Measurements from ENCODE around the gene GRM7. TPM values are rescaled to one million over a fixed set of nuclear protein-coding genes. Genes with fewer than 3 reads are reported as not detected.

Gene GRM7
- total RNA-seq, 1 donor from 2014 or later = 0.34 TPM

GRCh38 chr3:6989608-6990291, 128.8 kb downstream of the GRM7 start:
- TF ChIP-seq CTCF (IDR thresholded peaks at IDR 0.05; ENCODE audit: unreplicated experiment) = no peak
- H3K9me3 Mint-ChIP-seq (ENCODE audit: low read depth) = no peaks in the 10 kb centered on the region
- DNase-seq (ENCODE audit: low spot score, unreplicated experiment) = no peak
- H3K27ac Mint-ChIP-seq = no peak overlapping the region
- peaks cover 15% of the 10 kb centered on the region for H3K4me1 Mint-ChIP-seq (ENCODE audit: low read depth)
- H3K27me3 Mint-ChIP-seq = no peaks in the 10 kb centered on the region
- no peak overlapping the region for H3K4me3 Mint-ChIP-seq (ENCODE audit: low read depth)
- H3K36me3 Mint-ChIP-seq (ENCODE audit: insufficient read depth) = no peaks in the 10 kb centered on the region

- TF ChIP-seq CTCF (IDR thresholded peaks at IDR 0.05; ENCODE audit: unreplicated experiment) = peak; percentile 41
- Mint-ChIP-seq H3K27me3 (no peaks in the 10 kb centered on the region), H3K4me1 (ENCODE audit: low read depth) (peaks cover 15% of the 10 kb centered on the region), H3K4me3 (ENCODE audit: low read depth) (no peak overlapping the region), H3K9me3 (ENCODE audit: low read depth) (peaks cover 3% of the 10 kb centered on the region), H3K36me3 (ENCODE audit: insufficient read depth) (no peaks in the 10 kb centered on the region), H3K27ac (no peak overlapping the region)
- DNase-seq (ENCODE audit: low spot score, unreplicated experiment) = no peak
Measured at GRCh38 chr3:6994081-6994668, 133.3 kb downstream of the GRM7 start.

GRCh38 chr3:7000501-7000900, 139.6 kb downstream of the GRM7 start:
- no peaks in the 10 kb centered on the region for H3K27me3 Mint-ChIP-seq
- H3K4me1 Mint-ChIP-seq (ENCODE audit: low read depth) = no peaks in the 10 kb centered on the region
- no peak for DNase-seq (ENCODE audit: low spot score, unreplicated experiment)
- peaks cover 9% of the 10 kb centered on the region for H3K9me3 Mint-ChIP-seq (ENCODE audit: low read depth)
- no peak overlapping the region for H3K27ac Mint-ChIP-seq
- H3K36me3 Mint-ChIP-seq (ENCODE audit: insufficient read depth) = no peaks in the 10 kb centered on the region
- H3K4me3 Mint-ChIP-seq (ENCODE audit: low read depth) = no peak overlapping the region
- TF ChIP-seq CTCF (IDR thresholded peaks at IDR 0.05; ENCODE audit: unreplicated experiment) = no peak

- H3K4me3 Mint-ChIP-seq (ENCODE audit: low read depth) = no peak overlapping the region
- no peaks in the 10 kb centered on the region for H3K4me1 Mint-ChIP-seq (ENCODE audit: low read depth)
- no peak for TF ChIP-seq CTCF (IDR thresholded peaks at IDR 0.05; ENCODE audit: unreplicated experiment)
- H3K27me3 Mint-ChIP-seq = no peaks in the 10 kb centered on the region
- no peaks in the 10 kb centered on the region for H3K36me3 Mint-ChIP-seq (ENCODE audit: insufficient read depth)
- H3K9me3 Mint-ChIP-seq (ENCODE audit: low read depth) = peaks cover 9% of the 10 kb centered on the region
- DNase-seq (ENCODE audit: low spot score, unreplicated experiment) = no peak
- H3K27ac Mint-ChIP-seq = no peak overlapping the region
Measured at GRCh38 chr3:7001370-7001769, 140.5 kb downstream of the GRM7 start.

- Mint-ChIP-seq H3K9me3 (ENCODE audit: low read depth) (no peaks in the 10 kb centered on the region), H3K27me3 (no peaks in the 10 kb centered on the region), H3K36me3 (ENCODE audit: insufficient read depth) (no peaks in the 10 kb centered on the region), H3K4me1 (ENCODE audit: low read depth) (no peaks in the 10 kb centered on the region), H3K27ac (no peak overlapping the region), H3K4me3 (ENCODE audit: low read depth) (no peak overlapping the region)
- no peak for TF ChIP-seq CTCF (IDR thresholded peaks at IDR 0.05; ENCODE audit: unreplicated experiment)
- DNase-seq (ENCODE audit: low spot score, unreplicated experiment) = no peak
Measured at GRCh38 chr3:7015683-7016440, 154.9 kb downstream of the GRM7 start.

Data from progenitor cell of endocrine pancreas (in vitro differentiated cells).